ENCODE data around the gene MAP3K7CL.

GRCh38 chr21:29157080-29157479, 26.6 kb downstream of the MAP3K7CL start:
- TF ChIP-seq ATF3 (IDR thresholded peaks at IDR 0.05) (no peak), CTCF (IDR thresholded peaks at IDR 0.05; ENCODE audit: low read depth, low read length, missing input control) (no peak), MAX (IDR thresholded peaks at IDR 0.05) (no peak), REST (IDR thresholded peaks at IDR 0.05) (no peak), YY1 (IDR thresholded peaks at IDR 0.05) (no peak), SP1 (IDR thresholded peaks at IDR 0.05) (no peak), JUND (IDR thresholded peaks at IDR 0.05) (no peak), HNF4G (IDR thresholded peaks at IDR 0.05) (no peak), ZBTB33 (IDR thresholded peaks at IDR 0.05) (no peak), FOXA2 (IDR thresholded peaks at IDR 0.05) (no peak), RAD21 (IDR thresholded peaks at IDR 0.05) (no peak)
